ENCODE results near the gene INSL4. TPM values are rescaled to one million over a fixed set of nuclear protein-coding genes. Genes with fewer than 3 reads are reported as not detected.

Gene INSL4
- 15.5 to 19.2 TPM (median 18.0 TPM) in 5 replicates for total RNA-seq (2022; extraction: Qiagen RNA extraction; ENCODE audit: low read depth)

GRCh38 chr9:5231212-5231611 is at the start of gene INSL4:
Gene INSL4, plus strand, starts transcription at chr9:5231419. Its CDS starts 105 bp downstream, at chr9:5231524.

GRCh38 chr9:5185220-5185840 is 45.9 kb upstream of the INSL4 start, which contains the start of gene INSL6:
Gene INSL6, minus strand, starts transcription at chr9:5185639. Its CDS starts 37 bp downstream, at chr9:5185602.

Other genes starting within 250 kb of the INSL4 start
- gene JAK2, start 246.1 kb upstream of the INSL4 start, total RNA-seq (2022; extraction: Qiagen RNA extraction; ENCODE audit: low read depth), result 2.0 to 3.8 TPM (median 2.9 TPM) in 5 replicates
- not detected in 5 replicates for gene INSL6, start 45.8 kb upstream of the INSL4 start, total RNA-seq (2022; extraction: Qiagen RNA extraction; ENCODE audit: low read depth)
- 0.19 to 0.47 TPM (median 0.24 TPM) in 4 of 5 replicates, not detected in the other for gene RLN2, start 73.3 kb downstream of the INSL4 start, total RNA-seq (2022; extraction: Qiagen RNA extraction; ENCODE audit: low read depth)
- not detected in 5 replicates for gene RLN1, start 108.5 kb downstream of the INSL4 start, total RNA-seq (2022; extraction: Qiagen RNA extraction; ENCODE audit: low read depth)
- gene PLGRKT, start 206.5 kb downstream of the INSL4 start, total RNA-seq (2022; extraction: Qiagen RNA extraction; ENCODE audit: low read depth), result 23.2 to 29.4 TPM (median 25.2 TPM) in 5 replicates
- gene CD274, start 219.1 kb downstream of the INSL4 start, total RNA-seq (2022; extraction: Qiagen RNA extraction; ENCODE audit: low read depth), result 1.9 to 3.1 TPM (median 2.8 TPM) in 5 replicates

Data from A549 treated with DMSO at 1 μM for 4 hours (cell line).